GM19455 (cell line): ENCODE measurements around the gene HYCC2.
"Not testable (repeated sequence)": the region's sequence is repeated elsewhere in the genome, so short reads cannot be mapped to it uniquely, and the experiment has no call there.

Experiments used
- ATAC-seq: cut with Tn5 transposase; IDR thresholded peaks from one replicate; pipeline ENCODE4 v1.9.1; 2021; ENCODE audit not compliant: unreplicated experiment

Gene HYCC2

DNA sequence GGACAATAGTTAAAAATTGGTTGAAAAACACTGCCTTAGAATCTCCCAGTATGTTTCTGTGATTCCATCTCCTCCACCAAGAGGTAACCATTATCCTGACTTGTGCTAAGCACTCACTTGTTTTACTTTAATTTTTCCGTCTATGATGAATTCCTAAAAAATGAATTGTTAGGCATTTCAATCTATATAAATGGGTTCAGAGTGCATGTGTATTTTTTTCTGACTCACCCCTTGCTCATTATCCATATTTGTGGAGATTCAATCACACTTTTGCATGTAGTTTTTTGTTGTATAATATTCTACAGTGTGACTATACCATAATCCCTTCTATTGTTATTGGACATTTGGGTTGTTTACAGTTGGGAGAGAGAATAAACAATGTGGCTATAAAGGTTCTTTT, 1.6 kb upstream of the HYCC2 start:
- ATAC-seq = no peak

DNA sequence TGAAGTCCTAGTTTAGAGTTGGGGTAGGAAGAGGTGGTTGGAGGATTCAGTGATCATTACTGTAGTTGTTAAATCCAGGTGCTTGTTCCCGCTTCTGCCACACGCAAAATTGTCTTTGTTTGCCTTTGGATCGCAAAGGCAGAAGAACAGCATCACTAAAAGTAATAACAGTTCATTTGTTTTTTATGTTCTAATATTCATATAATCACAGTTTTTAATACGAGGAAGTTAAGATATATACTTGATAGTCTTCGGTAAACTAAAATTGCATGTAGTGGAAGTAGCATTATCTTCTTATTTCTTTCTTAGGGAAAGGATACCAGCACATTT, 695 bp upstream of the HYCC2 start:
- no peak for ATAC-seq

DNA sequence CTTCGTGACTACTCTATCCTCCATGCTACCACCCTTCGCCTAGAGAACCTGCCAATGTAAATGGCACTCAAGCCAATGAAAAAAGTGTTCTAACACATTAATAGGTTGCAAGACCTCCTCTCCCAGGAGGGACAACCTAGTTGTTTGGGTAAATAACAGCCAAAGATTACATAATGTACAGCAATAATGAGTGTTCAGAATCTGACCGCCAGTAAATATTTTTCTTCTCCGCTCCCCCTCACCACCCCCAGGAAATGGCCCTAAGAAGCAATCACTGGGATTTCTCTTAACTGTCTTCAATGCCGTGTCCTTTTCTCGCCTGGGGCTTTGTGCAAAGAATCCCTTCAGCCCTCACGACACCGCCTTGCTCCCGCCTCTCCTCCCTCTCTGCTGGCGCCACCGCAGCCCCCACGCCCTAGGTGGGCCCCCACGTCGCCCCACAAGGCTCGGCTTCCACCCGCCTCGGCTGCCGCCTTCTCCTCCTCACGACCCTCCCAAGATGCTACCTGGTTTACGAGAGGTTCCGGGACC, 458 bp downstream of the HYCC2 start:
- peak; percentile 19 for ATAC-seq

DNA sequence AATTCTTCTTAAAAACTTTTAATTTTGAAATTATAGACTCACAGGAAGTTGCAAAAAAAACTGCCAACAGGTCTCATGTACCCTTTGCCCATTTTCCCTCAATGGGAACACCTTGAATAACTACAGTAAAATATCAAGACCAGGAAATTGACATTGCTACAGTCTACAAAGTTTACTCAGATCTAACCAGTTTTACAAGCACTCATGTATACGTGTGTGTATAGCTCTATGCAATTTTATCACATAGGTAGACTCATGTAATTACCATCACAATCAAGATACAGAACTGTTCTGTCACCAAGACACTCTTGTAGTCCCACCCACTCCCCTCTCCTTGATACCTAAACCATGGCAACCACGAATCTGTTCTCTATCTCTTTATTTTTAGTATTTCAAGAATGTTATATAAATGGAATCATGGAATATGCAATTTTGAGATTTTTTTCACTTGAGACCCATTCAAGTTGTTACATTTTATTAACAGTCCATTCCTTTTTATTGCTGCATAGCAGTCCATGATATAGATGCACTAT, 6.6 kb downstream of the HYCC2 start:
- no peak for ATAC-seq

- ATAC-seq = not testable (repeated sequence)
Measured at GRCh38 chr2:201063516-201063915, 8.0 kb downstream of the HYCC2 start.

- no peak for ATAC-seq
Measured at GRCh38 chr2:201059961-201060755, 11.3 kb downstream of the HYCC2 start.

GRCh38 chr2:201058914-201059313, 12.6 kb downstream of the HYCC2 start:
- ATAC-seq = no peak

- ATAC-seq = no peak
Measured at GRCh38 chr2:201057715-201058248, 13.7 kb downstream of the HYCC2 start.

GRCh38 chr2:201057087-201057521, 14.4 kb downstream of the HYCC2 start:
- ATAC-seq = no peak

- no peak for ATAC-seq
Measured at GRCh38 chr2:201049455-201049854, 22.0 kb downstream of the HYCC2 start.

DNA sequence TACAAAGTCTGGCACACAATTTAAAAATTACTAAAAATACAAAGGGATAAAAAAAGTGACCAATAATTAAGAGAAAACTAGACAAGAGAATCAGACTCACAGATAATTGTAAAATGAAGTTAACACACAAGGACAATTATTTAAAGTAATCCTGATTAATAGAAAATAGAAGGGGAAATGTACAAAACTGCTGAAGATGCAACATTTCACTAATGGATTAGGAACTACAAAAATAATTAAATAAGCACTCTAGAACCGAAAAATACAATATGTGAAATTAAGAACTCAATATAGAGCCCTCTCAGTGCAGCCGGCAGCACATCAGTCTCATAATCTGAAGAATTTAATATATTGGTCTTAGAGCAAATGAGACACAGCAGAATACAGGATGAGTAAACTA, 24.6 kb downstream of the HYCC2 start:
- ATAC-seq = no peak

GRCh38 chr2:201043050-201043449, 28.4 kb downstream of the HYCC2 start:
- ATAC-seq = not testable (repeated sequence)

DNA sequence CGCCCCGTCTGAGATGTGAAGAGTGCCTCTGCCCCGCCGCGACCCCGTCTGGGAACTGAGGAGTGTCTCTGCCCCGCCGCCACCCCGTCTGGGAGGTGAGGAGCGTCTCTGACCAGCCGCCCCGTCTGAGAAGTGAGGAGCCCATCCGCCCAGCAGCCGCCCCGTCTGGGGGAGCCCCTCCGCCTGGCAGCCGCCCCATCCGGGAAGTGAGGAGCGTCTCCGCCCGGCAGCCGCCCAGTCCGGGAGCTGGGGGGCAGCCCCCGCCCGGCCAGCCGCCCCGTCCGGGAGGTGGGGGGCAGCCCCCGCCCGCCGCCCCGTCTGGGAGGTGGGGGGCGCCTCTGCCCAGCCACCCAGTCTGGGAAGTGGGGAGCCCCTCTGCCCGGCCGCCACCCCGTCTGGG, 29.0 kb downstream of the HYCC2 start:
- ATAC-seq = not testable (repeated sequence)

DNA sequence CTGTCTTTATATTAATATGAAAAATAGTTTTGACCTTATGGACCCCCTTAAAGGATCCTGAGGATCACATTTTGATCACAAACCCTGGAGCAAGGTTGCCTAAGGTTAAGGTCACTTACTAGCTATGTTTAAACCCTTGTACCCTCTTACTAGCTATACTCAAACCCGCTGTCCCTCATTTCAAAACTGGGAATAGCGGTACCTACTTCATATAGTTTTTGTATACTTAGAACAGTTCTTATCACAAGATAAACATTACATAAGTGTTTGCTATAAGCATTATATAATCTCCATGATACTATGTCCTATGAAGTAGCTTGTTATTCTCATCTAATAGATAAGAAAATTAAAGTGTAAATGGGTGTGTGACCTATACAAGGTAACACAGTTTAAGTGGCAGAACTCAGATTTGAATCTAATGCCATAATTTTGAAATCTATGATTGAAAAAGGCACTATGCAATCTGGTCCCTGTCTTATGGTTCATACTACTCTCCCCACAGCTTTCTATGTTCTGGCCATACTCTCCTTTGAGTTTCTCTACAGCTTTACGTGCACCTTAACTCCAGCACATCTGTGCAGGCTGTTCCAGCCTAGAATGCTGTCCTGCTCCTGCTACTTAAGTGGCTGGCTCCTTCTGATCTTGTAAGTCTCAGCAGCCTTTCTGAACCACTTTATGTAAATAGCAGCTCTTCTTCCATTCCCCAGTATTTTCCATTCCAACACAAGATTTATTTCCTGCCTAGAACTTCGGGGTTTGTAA, 30.4 kb downstream of the HYCC2 start:
- ATAC-seq = no peak

GRCh38 chr2:201038855-201039254, 32.6 kb downstream of the HYCC2 start:
- no peak for ATAC-seq

DNA sequence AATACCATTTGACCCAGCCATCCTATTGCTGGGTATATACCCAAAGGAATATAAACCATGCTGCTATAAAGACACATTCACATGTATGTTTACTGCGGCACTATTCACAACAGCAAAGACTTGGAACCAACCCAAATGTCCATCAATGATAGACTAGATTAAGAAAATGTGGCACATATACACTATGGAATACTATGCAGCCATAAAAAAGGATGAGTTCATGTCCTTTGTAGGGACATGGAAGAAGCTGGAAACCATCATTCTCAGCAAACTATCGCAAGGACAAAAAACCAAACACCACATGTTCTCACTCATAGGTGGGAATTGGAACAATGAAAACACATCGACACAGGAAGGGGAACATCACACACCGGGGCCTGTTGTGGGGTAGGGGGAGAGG, 33.1 kb downstream of the HYCC2 start:
- not testable (repeated sequence) for ATAC-seq

DNA sequence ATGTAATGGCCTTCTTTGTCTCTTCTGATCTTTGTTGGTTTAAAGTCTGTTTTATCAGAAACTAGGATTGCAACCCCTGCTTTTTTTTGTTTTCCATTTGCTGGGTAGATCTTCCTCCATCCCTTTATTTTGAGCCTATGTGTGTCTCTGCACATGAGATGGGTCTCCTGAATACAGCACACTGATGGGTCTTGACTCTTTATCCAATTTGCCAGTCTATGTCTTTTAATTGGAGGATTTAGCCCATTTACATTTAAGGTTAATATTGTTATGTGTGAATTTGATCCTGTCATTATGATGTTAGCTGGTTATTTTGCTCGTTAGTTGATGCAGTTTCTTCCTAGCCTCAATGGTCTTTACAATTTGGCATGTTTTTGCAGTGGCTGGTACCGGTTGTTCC, 37.1 kb downstream of the HYCC2 start:
- ATAC-seq = not testable (repeated sequence)

DNA sequence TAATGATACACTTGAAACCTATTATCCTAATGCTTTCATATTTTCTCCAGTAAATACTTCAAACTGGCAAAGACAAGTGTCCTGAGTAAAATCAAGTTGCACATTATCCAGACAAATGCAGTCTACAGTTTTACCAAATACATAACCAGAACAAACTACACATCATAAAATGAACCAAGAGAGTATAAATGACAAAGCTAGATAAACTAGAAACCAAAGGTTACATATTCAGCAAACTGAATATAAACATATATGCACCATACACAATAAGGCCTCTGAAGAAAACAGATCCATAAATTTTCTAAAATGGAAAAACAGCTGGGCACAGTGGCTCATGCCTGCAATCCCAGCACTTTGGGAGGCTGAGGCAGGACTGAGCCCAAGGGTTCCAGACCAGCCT, 47.0 kb downstream of the HYCC2 start:
- no peak for ATAC-seq

- ATAC-seq = no peak
Measured at GRCh38 chr2:201021914-201022313, 49.6 kb downstream of the HYCC2 start.
